ENCODE data around the gene PSEN1.

- TF ChIP-seq CTCF (conservative IDR thresholded peaks at IDR 0.05; ENCODE audit: low read depth, low read length) = no peak
- TF ChIP-seq EZH2 (IDR thresholded peaks at IDR 0.05; ENCODE audit: borderline replicate concordance, low read depth, low read length, poor library complexity, severe bottlenecking) = no peak
Measured at GRCh38 chr14:73243748-73244147, 107.4 kb downstream of the PSEN1 start.
